Fibroblast of lung (primary cell): ENCODE measurements around the gene ZNF280A. TPM values are rescaled to one million over a fixed set of nuclear protein-coding genes. Genes with fewer than 3 reads are reported as not detected.

Experiments used
- DNase-seq, 2 donors: peaks; one replicate each; pipeline versions ENCODE4 v3.0.0 to v3.0.0-alpha.2; 2010; ENCODE audit warnings: low read depth in 2 of 2
- H2AFZ ChIP-seq: 2 replicates; pipeline ENCODE4 v1.5.1; 2012; ENCODE audit warnings: low read length, control low read depth, inconsistent platforms
- H3K27ac ChIP-seq: 2 replicates; pipeline ENCODE4 v1.5.1; 2011; ENCODE audit warnings: low read length, control low read depth; ENCODE audit not compliant: insufficient read depth
- H3K27me3 ChIP-seq: 2 replicates; pipeline ENCODE4 v1.5.1; 2011; ENCODE audit warnings: mild to moderate bottlenecking, low read length; ENCODE audit not compliant: control insufficient read depth, insufficient read depth
- H3K36me3 ChIP-seq: 2 replicates; pipeline ENCODE4 v1.5.1; 2011; ENCODE audit warnings: low read length; ENCODE audit not compliant: control insufficient read depth, insufficient read depth
- H3K4me1 ChIP-seq: 2 replicates; pipeline ENCODE4 v1.5.1; 2011; ENCODE audit warnings: low read length; ENCODE audit not compliant: control insufficient read depth, insufficient read depth; ENCODE audit errors: extremely low read depth
- H3K4me2 ChIP-seq: 2 replicates; pipeline ENCODE4 v1.5.1; 2011; ENCODE audit warnings: low read length, control low read depth; ENCODE audit not compliant: insufficient read depth; ENCODE audit errors: extremely low read depth
- H3K4me3 ChIP-seq, 4 experiments: fragments of 200-600 bp in 1 of 4; sonication (generic) in 1 of 4; replicated peaks in 1 of 4; 2 replicates each; pipeline ENCODE4 v1.5.1; 2011 to 2016; ENCODE audit warnings: low read length in 4 of 4, low read depth in 3 of 4, mild to moderate bottlenecking in 3 of 4, control low read depth in 2 of 4, inconsistent platforms in 1 of 4, mixed read lengths in 1 of 4; ENCODE audit not compliant: insufficient read depth in 1 of 4; ENCODE audit errors: control extremely low read depth in 1 of 4
- H3K79me2 ChIP-seq: 2 replicates; pipeline ENCODE4 v1.5.1; 2012; ENCODE audit warnings: mild to moderate bottlenecking, low read length, inconsistent platforms; ENCODE audit not compliant: control insufficient read depth, insufficient read depth
- H3K9ac ChIP-seq: 2 replicates; pipeline ENCODE4 v1.5.1; 2011; ENCODE audit warnings: mild to moderate bottlenecking, low read length, control low read depth; ENCODE audit not compliant: insufficient read depth
- H3K9me3 ChIP-seq: 2 replicates; pipeline ENCODE4 v1.5.1; 2012; ENCODE audit warnings: low read depth, low read length; ENCODE audit not compliant: control insufficient read depth, insufficient read depth
- H4K20me1 ChIP-seq: 2 replicates; pipeline ENCODE4 v1.5.1; 2011; ENCODE audit warnings: low read length; ENCODE audit not compliant: control insufficient read depth, insufficient read depth; ENCODE audit errors: extremely low read depth
- EZH2 ChIP-seq: IDR thresholded peaks from 2 replicates; pipeline ENCODE4 v1.5.1; 2012; ENCODE audit warnings: low read length, control low read depth, mild to moderate bottlenecking; ENCODE audit errors: missing control alignments
- polyA plus RNA-seq, 2 donors: library from polyadenylated mRNA; depleted of rRNA in 1 of 2; stranded (reverse) in 1 of 2; unstranded in 1 of 2; fragments of >200 nt; gene quantifications; 2 replicates each; pipeline ENCODE4 v1.2.1, GENCODE V29; 2011 to 2012; ENCODE audit warnings: missing spikeins in 1 of 2
- total RNA-seq: library from RNA; depleted of rRNA; stranded (reverse); fragments of >200 nt; gene quantifications from 2 replicates; pipeline ENCODE4 v1.2.1, GENCODE V29; 2014
- TF ChIP-seq, protein P1 (sequence below), 2 donors: IDR thresholded peaks in 1 of 2; conservative IDR thresholded peaks in 1 of 2; 1 replicate in 1 of 2; 2 replicates in 1 of 2; pipeline ENCODE4 v1.5.1; 2011 to 2012; ENCODE audit warnings: low read length in 2 of 2, control low read depth in 1 of 2, inconsistent platforms in 1 of 2, low read depth in 1 of 2, mild to moderate bottlenecking in 1 of 2

The ZNF280A gene
- total and polyA plus RNA-seq, 2 donors (not counting 1 experiment from before 2014, with no cell fraction given) = not detected

DNA sequence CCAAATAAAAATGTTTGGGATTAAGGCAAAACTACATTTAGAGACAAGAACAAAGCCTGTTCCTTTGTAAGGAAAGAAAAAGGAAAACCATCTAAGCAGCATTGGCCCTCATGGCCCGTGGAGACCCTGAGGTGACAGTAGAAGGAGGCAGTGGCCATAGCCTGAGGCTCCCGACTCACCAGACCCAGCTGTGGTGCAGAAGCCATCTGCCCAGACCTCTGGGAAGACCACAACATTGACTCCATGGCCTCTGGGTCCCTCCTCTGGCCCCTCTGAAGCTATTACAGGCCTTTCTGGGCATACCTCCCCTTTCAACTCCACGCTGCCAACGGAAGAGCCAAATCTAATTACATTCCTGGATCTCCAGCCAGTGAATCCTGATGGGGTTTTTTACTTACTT lies 32.6 kb upstream of the ZNF280A start:
- Histone ChIP-seq H3K27me3 (no peaks in the 10 kb centered on the region), H3K27ac (no peak overlapping the region), H2AFZ (no peak overlapping the region), H3K4me1 (no peaks in the 10 kb centered on the region), H4K20me1 (no peaks in the 10 kb centered on the region), H3K9me3 (no peaks in the 10 kb centered on the region), H3K9ac (no peak overlapping the region), H3K36me3 (no peaks in the 10 kb centered on the region), H3K4me3 (no peak overlapping the region), H3K79me2 (no peaks in the 10 kb centered on the region), H3K4me2 (no peak overlapping the region)
- TF ChIP-seq, protein P1, sequence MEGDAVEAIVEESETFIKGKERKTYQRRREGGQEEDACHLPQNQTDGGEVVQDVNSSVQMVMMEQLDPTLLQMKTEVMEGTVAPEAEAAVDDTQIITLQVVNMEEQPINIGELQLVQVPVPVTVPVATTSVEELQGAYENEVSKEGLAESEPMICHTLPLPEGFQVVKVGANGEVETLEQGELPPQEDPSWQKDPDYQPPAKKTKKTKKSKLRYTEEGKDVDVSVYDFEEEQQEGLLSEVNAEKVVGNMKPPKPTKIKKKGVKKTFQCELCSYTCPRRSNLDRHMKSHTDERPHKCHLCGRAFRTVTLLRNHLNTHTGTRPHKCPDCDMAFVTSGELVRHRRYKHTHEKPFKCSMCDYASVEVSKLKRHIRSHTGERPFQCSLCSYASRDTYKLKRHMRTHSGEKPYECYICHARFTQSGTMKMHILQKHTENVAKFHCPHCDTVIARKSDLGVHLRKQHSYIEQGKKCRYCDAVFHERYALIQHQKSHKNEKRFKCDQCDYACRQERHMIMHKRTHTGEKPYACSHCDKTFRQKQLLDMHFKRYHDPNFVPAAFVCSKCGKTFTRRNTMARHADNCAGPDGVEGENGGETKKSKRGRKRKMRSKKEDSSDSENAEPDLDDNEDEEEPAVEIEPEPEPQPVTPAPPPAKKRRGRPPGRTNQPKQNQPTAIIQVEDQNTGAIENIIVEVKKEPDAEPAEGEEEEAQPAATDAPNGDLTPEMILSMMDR (conservative IDR thresholded peaks at IDR 0.05 in 1 of 2, IDR thresholded peaks at IDR 0.05 in 1 of 2; ENCODE audit: low read depth in 1 of 2, low read length in 2 of 2) = no peak
- TF ChIP-seq EZH2 = no peak
- no peak for DNase-seq

DNA sequence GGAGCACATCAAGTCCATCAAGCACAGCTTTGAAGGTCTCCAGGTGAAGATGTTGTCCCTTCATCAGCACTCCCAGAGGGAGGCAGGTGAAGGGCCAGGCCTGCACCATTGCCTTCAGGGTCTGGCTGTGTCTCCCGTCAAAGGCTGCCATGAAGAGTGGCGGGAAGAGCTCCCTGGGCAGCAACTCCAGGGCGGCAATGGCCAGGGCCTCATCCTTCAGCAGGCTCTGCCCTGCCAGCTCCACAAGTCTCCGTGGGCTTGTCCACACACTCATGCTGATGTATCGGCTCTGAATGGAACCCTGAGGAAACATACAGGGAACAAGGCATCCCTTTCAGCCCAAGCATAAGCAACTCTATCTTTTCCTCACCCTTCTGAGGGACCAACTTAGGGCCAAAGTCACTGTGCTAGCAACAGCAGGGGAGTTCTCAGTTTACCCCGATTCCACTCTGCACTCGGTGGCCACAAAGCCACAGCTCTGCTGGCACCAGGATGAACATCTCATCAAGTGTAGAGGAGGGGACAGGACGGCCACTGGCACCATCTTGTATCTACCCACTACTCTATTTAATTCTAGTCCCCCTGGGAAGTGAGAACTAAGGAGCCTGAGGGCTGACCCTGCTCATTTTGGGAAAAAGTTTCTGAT lies 30.8 kb upstream of the ZNF280A start:
- H3K4me1 ChIP-seq = no peaks in the 10 kb centered on the region
- H3K9ac ChIP-seq = no peak overlapping the region
- H3K27me3 ChIP-seq = no peaks in the 10 kb centered on the region
- no peak overlapping the region for H3K4me2 ChIP-seq
- no peaks in the 10 kb centered on the region for H4K20me1 ChIP-seq
- H3K36me3 ChIP-seq = no peaks in the 10 kb centered on the region
- no peak for TF ChIP-seq EZH2
- TF ChIP-seq, protein P1 (conservative IDR thresholded peaks at IDR 0.05 in 1 of 2, IDR thresholded peaks at IDR 0.05 in 1 of 2; ENCODE audit: low read depth in 1 of 2, low read length in 2 of 2) = no peak
- no peaks in the 10 kb centered on the region for H3K9me3 ChIP-seq
- H3K4me3 ChIP-seq = no peak overlapping the region
- H3K79me2 ChIP-seq = no peaks in the 10 kb centered on the region
- no peak for DNase-seq
- H3K27ac ChIP-seq = no peak overlapping the region
- no peak overlapping the region for H2AFZ ChIP-seq

DNA sequence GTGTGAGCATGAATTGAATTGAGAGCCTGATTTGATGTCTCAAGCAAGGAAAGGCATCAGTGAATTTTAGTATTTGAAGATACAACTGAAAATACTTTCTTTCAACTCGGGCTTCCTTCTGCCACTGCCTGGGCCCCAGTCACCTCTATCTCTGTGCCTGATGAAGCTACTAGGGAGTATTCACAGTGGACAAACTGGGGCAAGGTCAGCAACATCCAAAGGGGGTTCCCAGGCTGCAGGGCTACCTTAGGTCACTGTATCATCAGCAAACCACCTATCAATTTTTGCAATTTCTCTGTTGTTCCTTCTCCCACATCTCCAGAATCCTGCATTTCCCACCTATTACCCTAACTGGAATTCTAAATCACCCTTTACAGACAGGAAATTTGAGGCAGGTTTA lies 28.8 kb upstream of the ZNF280A start:
- H3K4me2 ChIP-seq = no peak overlapping the region
- TF ChIP-seq EZH2 = no peak
- TF ChIP-seq, protein P1 (conservative IDR thresholded peaks at IDR 0.05 in 1 of 2, IDR thresholded peaks at IDR 0.05 in 1 of 2; ENCODE audit: low read depth in 1 of 2, low read length in 2 of 2) = no peak
- H3K79me2 ChIP-seq = no peaks in the 10 kb centered on the region
- no peaks in the 10 kb centered on the region for H3K4me1 ChIP-seq
- H3K9ac ChIP-seq = no peak overlapping the region
- no peak for DNase-seq
- H3K27me3 ChIP-seq = no peaks in the 10 kb centered on the region
- H3K9me3 ChIP-seq = no peaks in the 10 kb centered on the region
- H3K4me3 ChIP-seq = no peak overlapping the region
- H3K36me3 ChIP-seq = no peaks in the 10 kb centered on the region
- no peaks in the 10 kb centered on the region for H4K20me1 ChIP-seq
- H2AFZ ChIP-seq = no peak overlapping the region
- no peak overlapping the region for H3K27ac ChIP-seq
